ENCODE data around the gene AMMECR1. TPM values are rescaled to one million over a fixed set of nuclear protein-coding genes. Genes with fewer than 3 reads are reported as not detected.

Gene AMMECR1
- polyA plus RNA-seq, 3 donors, result 2.1 to 3.3 (median 2.9) TPM

DNA sequence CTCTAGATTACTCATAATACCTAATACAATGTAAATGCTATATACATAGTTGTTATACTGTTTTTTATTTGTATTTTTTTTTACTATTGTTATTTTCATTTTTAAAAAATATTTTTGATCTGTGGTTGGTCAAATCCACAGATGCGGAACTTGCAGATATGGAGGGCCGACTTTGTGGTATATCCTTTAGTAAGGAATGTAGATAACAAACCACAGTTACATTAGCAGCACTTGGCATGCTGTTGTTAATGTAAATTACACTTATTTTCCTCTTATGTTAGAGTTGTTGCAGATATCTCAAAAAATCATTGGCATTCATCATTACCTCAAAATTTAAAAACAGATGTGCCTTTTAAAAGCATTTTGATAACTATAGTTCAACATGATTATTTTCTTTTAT lies 164.0 kb downstream of the AMMECR1 start:
- peaks cover 0 to 2% (median 0%) of the 10 kb centered on the region in 3 donors for H3K27me3 Mint-ChIP-seq (ENCODE audit: low read depth in 3 of 3)
- no peak for TF ChIP-seq CTCF (IDR thresholded peaks at IDR 0.05)
- no peak overlapping the region for H2AFZ ChIP-seq (ENCODE audit: insufficient read depth, low read depth, low read length, poor library complexity, severe bottlenecking)
- WGBS (ENCODE audit: insufficient coverage), result no CpG with 5 or more reads among the region's 2 CpGs
- no peak overlapping the region for H3K4me3 ChIP-seq (replicated peaks in 1 of 3; ENCODE audit: low read depth in 2 of 3, low read length in 3 of 3)
- intact Hi-C loops (cut with micrococcal nuclease), result no loop called here
- peaks cover 51% of the 10 kb centered on the region for H4K20me1 ChIP-seq (ENCODE audit: insufficient read depth, low read length)
- H3K4me1 ChIP-seq (ENCODE audit: control insufficient read depth in 1 of 2, insufficient read depth in 2 of 2, low read length in 2 of 2), result peaks cover 0 to 6% of the 10 kb centered on the region in 2 donors
- H3K36me3 Mint-ChIP-seq, result peaks cover 21 to 38% of the 10 kb centered on the region in 2 donors
- no peak overlapping the region for H3K27ac Mint-ChIP-seq
- H3K4me3 Mint-ChIP-seq, result no peak overlapping the region
- no peaks in the 10 kb centered on the region for H3K79me2 ChIP-seq (ENCODE audit: insufficient read depth, low read length)
- no peaks in the 10 kb centered on the region for H3K9me3 ChIP-seq (replicated peaks in 1 of 2; ENCODE audit: control insufficient read depth in 1 of 2, insufficient read depth in 1 of 2, low read length in 2 of 2)
- peaks cover 4% of the 10 kb centered on the region for H3K4me1 Mint-ChIP-seq
- H3K4me2 ChIP-seq (replicated peaks; ENCODE audit: extremely low read depth, low read length, poor library complexity, severe bottlenecking), result no peak overlapping the region
- no peaks in the 10 kb centered on the region for H3K27me3 ChIP-seq (ENCODE audit: control insufficient read depth in 2 of 2, insufficient read depth in 2 of 2, low read length in 2 of 2)
- H3K9ac ChIP-seq (ENCODE audit: insufficient read depth, low read length, poor library complexity, severe bottlenecking), result no peak overlapping the region
- no peak for DNase-seq
- peaks cover 0 to 2% (median 0%) of the 10 kb centered on the region in 7 donors for H3K9me3 Mint-ChIP-seq
- no peak overlapping the region for H3K27ac ChIP-seq (ENCODE audit: low read depth in 1 of 2, low read length in 2 of 2)
- H3K36me3 ChIP-seq (replicated peaks in 1 of 2; ENCODE audit: control insufficient read depth in 1 of 2, insufficient read depth in 2 of 2, low read length in 2 of 2), result peaks cover 3 to 12% of the 10 kb centered on the region in 2 donors

DNA sequence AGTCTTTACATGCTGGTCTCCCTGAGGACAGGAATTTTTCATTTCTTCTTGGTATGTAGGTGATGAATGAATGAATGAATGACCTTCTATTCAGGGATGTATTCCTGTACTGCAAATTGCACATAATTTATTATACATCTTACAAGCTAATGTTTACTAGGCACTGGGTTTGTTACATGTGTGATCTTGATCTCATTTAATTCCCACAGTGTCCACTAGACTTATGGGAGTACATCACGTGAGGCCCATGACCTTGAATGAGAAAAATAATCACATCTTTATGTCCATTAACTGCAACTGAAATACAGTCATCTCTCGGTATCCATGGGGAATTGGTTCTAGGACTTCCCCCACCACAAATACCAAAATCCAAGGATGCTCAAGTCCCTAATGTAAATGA lies 164.6 kb downstream of the AMMECR1 start:
- Histone ChIP-seq H3K4me1 (ENCODE audit: control insufficient read depth in 1 of 2, insufficient read depth in 2 of 2, low read length in 2 of 2) (peaks cover 0 to under 1% of the 10 kb centered on the region in 2 donors), H3K27ac (ENCODE audit: low read depth in 1 of 2, low read length in 2 of 2) (no peak overlapping the region), H3K9me3 (replicated peaks in 1 of 2; ENCODE audit: control insufficient read depth in 1 of 2, insufficient read depth in 1 of 2, low read length in 2 of 2) (no peaks in the 10 kb centered on the region), H2AFZ (ENCODE audit: insufficient read depth, low read depth, low read length, poor library complexity, severe bottlenecking) (no peak overlapping the region), H3K9ac (ENCODE audit: insufficient read depth, low read length, poor library complexity, severe bottlenecking) (no peak overlapping the region), H3K79me2 (ENCODE audit: insufficient read depth, low read length) (no peaks in the 10 kb centered on the region), H4K20me1 (ENCODE audit: insufficient read depth, low read length) (peaks cover 44% of the 10 kb centered on the region), H3K4me2 (replicated peaks; ENCODE audit: extremely low read depth, low read length, poor library complexity, severe bottlenecking) (no peak overlapping the region), H3K4me3 (replicated peaks in 1 of 3; ENCODE audit: low read depth in 2 of 3, low read length in 3 of 3) (no peak overlapping the region), H3K36me3 (replicated peaks in 1 of 2; ENCODE audit: control insufficient read depth in 1 of 2, insufficient read depth in 2 of 2, low read length in 2 of 2) (peaks cover 4 to 12% of the 10 kb centered on the region in 2 donors), H3K27me3 (ENCODE audit: control insufficient read depth in 2 of 2, insufficient read depth in 2 of 2, low read length in 2 of 2) (no peaks in the 10 kb centered on the region)
- H3K27me3 Mint-ChIP-seq (ENCODE audit: low read depth in 3 of 3), result peaks cover 0 to 2% (median 0%) of the 10 kb centered on the region in 3 donors
- DNase-seq, result no peak
- intact Hi-C loops (cut with micrococcal nuclease), result no loop called here
- no CpG with 5 or more reads among the region's 2 CpGs for WGBS (ENCODE audit: insufficient coverage)
- peaks cover 0 to 2% (median 0%) of the 10 kb centered on the region in 7 donors for H3K9me3 Mint-ChIP-seq
- peaks cover 2% of the 10 kb centered on the region for H3K4me1 Mint-ChIP-seq
- no peak overlapping the region for H3K27ac Mint-ChIP-seq
- no peak overlapping the region for H3K4me3 Mint-ChIP-seq
- peaks cover 21 to 42% of the 10 kb centered on the region in 2 donors for H3K36me3 Mint-ChIP-seq
- TF ChIP-seq CTCF (IDR thresholded peaks at IDR 0.05), result no peak

All from CD14-positive monocyte (primary cell).